GM19438 (cell line): ENCODE results near the gene TMBIM1.

ENCODE experiments used
- ATAC-seq: cut with Tn5 transposase; IDR thresholded peaks from one replicate; pipeline ENCODE4 v1.9.1; 2021; ENCODE audit warnings: low read depth; ENCODE audit not compliant: unreplicated experiment

Gene TMBIM1

DNA sequence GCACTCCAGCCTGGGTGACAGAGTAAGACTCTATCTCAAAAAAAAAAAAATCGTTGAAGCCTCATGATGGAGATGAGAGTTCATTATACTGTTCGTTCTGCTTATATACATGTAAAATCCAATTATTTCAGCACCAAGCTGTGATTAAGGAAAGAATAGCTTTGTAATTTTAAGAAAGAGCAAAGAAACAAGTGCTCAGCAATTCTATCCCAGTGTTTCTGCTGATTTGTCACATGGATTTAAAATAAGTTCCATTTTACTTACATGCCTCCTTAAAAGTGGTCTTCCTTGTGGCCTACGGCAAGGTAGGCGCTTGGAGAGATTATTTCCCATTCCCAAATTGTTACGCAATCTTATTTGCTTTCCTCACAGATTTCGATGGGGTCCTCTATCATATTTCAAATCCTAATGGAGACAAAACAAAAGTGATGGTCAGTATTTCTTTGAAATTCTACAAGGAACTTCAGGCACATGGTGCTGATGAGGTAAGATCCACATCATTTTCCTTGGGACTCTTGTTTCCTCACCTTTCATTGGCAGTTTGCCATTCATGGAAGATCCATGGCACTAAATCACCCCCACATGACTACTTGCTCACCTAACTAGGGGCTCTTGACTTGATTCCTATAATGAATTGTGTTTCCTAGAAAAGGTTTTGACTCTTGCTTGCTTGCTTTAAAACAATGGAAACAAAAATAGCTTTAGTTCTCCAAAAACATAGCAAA is 63.8 kb downstream of the TMBIM1 start:
- ATAC-seq = no peak

DNA sequence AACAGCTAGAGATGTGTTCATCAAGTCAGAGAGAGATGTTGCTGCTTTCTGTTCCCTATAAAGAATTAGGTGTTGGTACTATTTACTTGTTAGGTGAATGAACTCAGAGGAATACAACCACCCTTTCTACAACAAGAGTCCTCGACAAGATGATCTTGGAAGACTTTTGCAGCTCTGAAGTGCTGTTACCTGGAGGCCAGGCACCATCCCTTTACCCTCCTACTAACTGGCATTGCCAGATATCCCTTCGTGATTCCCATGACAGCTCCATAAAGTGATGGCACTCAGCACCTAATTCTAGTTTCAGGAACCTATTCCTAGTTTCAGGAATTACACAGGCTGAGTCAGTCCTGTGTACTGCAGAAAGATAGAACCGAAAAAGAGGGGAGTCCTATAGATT is 65.4 kb downstream of the TMBIM1 start:
- no peak for ATAC-seq
